Caco-2 (cell line): ENCODE results near the gene VRK2. TPM values are rescaled to one million over a fixed set of nuclear protein-coding genes. Genes with fewer than 3 reads are reported as not detected.

Experiments used
- BruUV-seq: library from RNA; stranded (reverse); fragments of 400-500 nt; replicated peaks from 2 replicates; lab custom pipeline; 2021; lab: Mats Ljungman, UMichigan
- CTCF ChIA-PET: fragments of 300-600 bp; sonication (Branson Sonifier 250); formaldehyde crosslinking; loops from one replicate; lab custom pipeline; 2022; ENCODE audit warnings: antibody characterized with exemption; lab: Charles Lee
- POLR2A ChIA-PET: fragments of 300-600 bp; sonication (Branson Sonifier 250); formaldehyde crosslinking; loops from one replicate; lab custom pipeline; 2022; ENCODE audit warnings: antibody characterized with exemption; lab: Charles Lee
- DNase-seq, 2 experiments: peaks; one replicate each; pipeline versions ENCODE4 v3.0.0 to v3.0.0-alpha.2; 2020 to 2022
- H3K27me3 ChIP-seq: replicated peaks from 2 replicates; pipeline ENCODE4 v1.6.0; 2011; ENCODE audit warnings: low read length; ENCODE audit not compliant: control insufficient read depth, insufficient read depth
- H3K36me3 ChIP-seq: 2 replicates; pipeline ENCODE4 v1.5.1; 2011; ENCODE audit warnings: low read length; ENCODE audit not compliant: control insufficient read depth, insufficient read depth
- H3K4me1 ChIP-seq: fragments of 250-450 bp; sonication (Bioruptor Pico); 2 replicates; pipeline ENCODE4 v1.5.1; 2020; ENCODE audit warnings: mild to moderate bottlenecking
- H3K4me3 ChIP-seq: 2 replicates; pipeline ENCODE4 v1.5.1; 2011; ENCODE audit warnings: low read depth, mild to moderate bottlenecking, control low read depth, low read length
- H3K9me3 ChIP-seq: fragments of 250-450 bp; sonication (Bioruptor Pico); 2 replicates; pipeline ENCODE4 v1.5.1; 2020; ENCODE audit warnings: mild to moderate bottlenecking, moderate library complexity
- H3K27ac Mint-ChIP-seq: one replicate; pipeline ENCODE4 v1.8.0; 2022; ENCODE audit warnings: mixed read lengths; ENCODE audit not compliant: unreplicated experiment
- H3K27me3 Mint-ChIP-seq: one replicate; pipeline ENCODE4 v1.8.0; 2022; ENCODE audit warnings: mixed read lengths; ENCODE audit not compliant: insufficient read depth, unreplicated experiment
- H3K36me3 Mint-ChIP-seq: one replicate; pipeline ENCODE4 v1.8.0; 2022; ENCODE audit warnings: mild to moderate bottlenecking, mixed read lengths; ENCODE audit not compliant: insufficient read depth, unreplicated experiment
- H3K4me1 Mint-ChIP-seq: one replicate; pipeline ENCODE4 v1.8.0; 2022; ENCODE audit warnings: low read depth, mixed read lengths; ENCODE audit not compliant: unreplicated experiment
- H3K4me3 Mint-ChIP-seq: one replicate; pipeline ENCODE4 v1.8.0; 2022; ENCODE audit warnings: mild to moderate bottlenecking, moderate library complexity, mixed read lengths; ENCODE audit not compliant: unreplicated experiment
- H3K9me3 Mint-ChIP-seq: one replicate; pipeline ENCODE4 v1.8.0; 2022; ENCODE audit warnings: mixed read lengths; ENCODE audit not compliant: unreplicated experiment
- CTCF ChIP-seq, 2 experiments: fragments of 200-600 bp in 1 of 2; IDR thresholded peaks; 1 replicate in 1 of 2; 2 replicates in 1 of 2; pipeline versions ENCODE4 v1.5.1 to v1.8.0; 2011 to 2022; ENCODE audit warnings: antibody characterized with exemption in 1 of 2, control low read depth in 1 of 2, inconsistent platforms in 1 of 2, low read depth in 1 of 2, low read length in 1 of 2, mild to moderate bottlenecking in 1 of 2, moderate library complexity in 1 of 2; ENCODE audit not compliant: insufficient read depth in 1 of 2, severe bottlenecking in 1 of 2, unreplicated experiment in 1 of 2
- intact Hi-C: fragments of 100-400 bp; cut with micrococcal nuclease; formaldehyde crosslinking; loops from one replicate; pipeline ENCODE4 v1.10.0; 2022; ENCODE audit not compliant: unreplicated experiment
- total RNA-seq: library from RNA; stranded (reverse); gene quantifications from 2 replicates; pipeline ENCODE4 v1.2.3, GENCODE V29; 2022

The VRK2 gene
- total RNA-seq, 1 experiment from 2014 or later: 35.4 TPM

- no TSS peak for BruUV-seq
- no peaks in the 10 kb centered on the region for H3K4me1 Mint-ChIP-seq
- no peaks in the 10 kb centered on the region for H3K9me3 Mint-ChIP-seq
- no peak overlapping the region for H3K4me3 Mint-ChIP-seq
- ChIA-PET CTCF (no interaction called here), POLR2A (no interaction called here)
- no peak overlapping the region for H3K4me3 ChIP-seq
- H3K4me1 ChIP-seq: peaks cover 6% of the 10 kb centered on the region; the same call in 1 of the 2 replicates
- H3K36me3 Mint-ChIP-seq: peaks cover under 1% of the 10 kb centered on the region
- no peaks in the 10 kb centered on the region for H3K27me3 ChIP-seq
- no peak overlapping the region for H3K27ac Mint-ChIP-seq
- H3K27me3 Mint-ChIP-seq: no peaks in the 10 kb centered on the region
- TF ChIP-seq CTCF (IDR thresholded peaks at IDR 0.05; ENCODE audit: insufficient read depth in 1 of 2, low read depth in 1 of 2, low read length in 1 of 2, severe bottlenecking in 1 of 2, unreplicated experiment in 1 of 2): no peak
- DNase-seq: no peak
- intact Hi-C loops: no loop called here
- no peaks in the 10 kb centered on the region for H3K36me3 ChIP-seq
- no peaks in the 10 kb centered on the region for H3K9me3 ChIP-seq
These were observed 156.4 kb downstream of the VRK2 start for GRCh38 chr2:58203018-58203417.

- H3K9me3 Mint-ChIP-seq: no peaks in the 10 kb centered on the region
- Histone ChIP-seq H3K9me3 (no peaks in the 10 kb centered on the region; the same call in 1 of the 2 replicates), H3K27me3 (no peaks in the 10 kb centered on the region), H3K4me3 (no peak overlapping the region), H3K4me1 (peaks cover 6% of the 10 kb centered on the region; the same call in 1 of the 2 replicates), H3K36me3 (no peaks in the 10 kb centered on the region)
- ChIA-PET POLR2A (no interaction called here), CTCF (no interaction called here)
- intact Hi-C loops: no loop called here
- H3K36me3 Mint-ChIP-seq: no peaks in the 10 kb centered on the region
- no peak overlapping the region for H3K27ac Mint-ChIP-seq
- no peaks in the 10 kb centered on the region for H3K27me3 Mint-ChIP-seq
- H3K4me1 Mint-ChIP-seq: no peaks in the 10 kb centered on the region
- H3K4me3 Mint-ChIP-seq: no peak overlapping the region
- no peak for DNase-seq
- no TSS peak for BruUV-seq
- no peak for TF ChIP-seq CTCF (IDR thresholded peaks at IDR 0.05; ENCODE audit: insufficient read depth in 1 of 2, low read depth in 1 of 2, low read length in 1 of 2, severe bottlenecking in 1 of 2, unreplicated experiment in 1 of 2)
These were observed 157.8 kb downstream of the VRK2 start for GRCh38 chr2:58204195-58204959.

GRCh38 chr2:58206785-58207184 is 160.2 kb downstream of the VRK2 start:
- no peak for TF ChIP-seq CTCF (IDR thresholded peaks at IDR 0.05; ENCODE audit: insufficient read depth in 1 of 2, low read depth in 1 of 2, low read length in 1 of 2, severe bottlenecking in 1 of 2, unreplicated experiment in 1 of 2)
- intact Hi-C loops: no loop called here
- no peak overlapping the region for H3K27ac Mint-ChIP-seq

More at GRCh38 chr2:58206785-58207184, 160.2 kb downstream of the VRK2 start:
- H3K9me3 Mint-ChIP-seq: peaks cover 5% of the 10 kb centered on the region
- Histone ChIP-seq H3K4me1 (peaks cover 6% of the 10 kb centered on the region; the same call in 1 of the 2 replicates), H3K9me3 (peaks cover 7% of the 10 kb centered on the region), H3K36me3 (peaks cover 2% of the 10 kb centered on the region; the same call in 1 of the 2 replicates), H3K27me3 (no peaks in the 10 kb centered on the region), H3K4me3 (no peak overlapping the region)
- CTCF ChIA-PET: no interaction called here
- POLR2A ChIA-PET: no interaction called here
- BruUV-seq: no TSS peak
- H3K4me1 Mint-ChIP-seq: no peaks in the 10 kb centered on the region
- no peak overlapping the region for H3K4me3 Mint-ChIP-seq
- peaks cover 15% of the 10 kb centered on the region for H3K36me3 Mint-ChIP-seq
- no peak for DNase-seq
- no peaks in the 10 kb centered on the region for H3K27me3 Mint-ChIP-seq
